Neural cell (in vitro differentiated cells): ENCODE data around the gene WDR70.

Experiments
- CTCF ChIP-seq: fragments of 450-650 bp; IDR thresholded peaks from 2 replicates; pipeline ENCODE4 v1.5.1; 2014; ENCODE audit warnings: antibody characterized with exemption, mild to moderate bottlenecking, moderate library complexity; ENCODE audit not compliant: poor library complexity, severe bottlenecking
- EP300 ChIP-seq: fragments of 450-650 bp; conservative IDR thresholded peaks from 2 replicates; pipeline ENCODE4 v1.6.1; 2014; ENCODE audit warnings: antibody characterized with exemption, mild to moderate bottlenecking, moderate library complexity; ENCODE audit not compliant: poor library complexity, severe bottlenecking
- EZH2 ChIP-seq: fragments of 200-600, 300-800 bp; shearing (Covaris generic), sonication (generic); IDR thresholded peaks from 2 replicates; pipeline ENCODE4 v1.6.1; 2014; ENCODE audit warnings: antibody characterized with exemption, low read length, borderline replicate concordance, mild to moderate bottlenecking; ENCODE audit not compliant: insufficient read depth, poor library complexity, severe bottlenecking
- POLR2AphosphoS5 ChIP-seq: IDR thresholded peaks from 2 replicates; pipeline ENCODE4 v1.6.1; 2012
- SMC3 ChIP-seq: fragments of 450-650 bp; conservative IDR thresholded peaks from 2 replicates; pipeline ENCODE4 v1.6.1; 2014; ENCODE audit warnings: antibody characterized with exemption, mild to moderate bottlenecking, moderate library complexity; ENCODE audit not compliant: poor library complexity
- TAF1 ChIP-seq: IDR thresholded peaks from 2 replicates; pipeline ENCODE4 v1.6.1; 2012; ENCODE audit warnings: low read depth
- TF ChIP-seq, protein P1 (sequence below): IDR thresholded peaks from 2 replicates; pipeline ENCODE4 v1.6.1; 2012; ENCODE audit warnings: borderline replicate concordance

DNA sequence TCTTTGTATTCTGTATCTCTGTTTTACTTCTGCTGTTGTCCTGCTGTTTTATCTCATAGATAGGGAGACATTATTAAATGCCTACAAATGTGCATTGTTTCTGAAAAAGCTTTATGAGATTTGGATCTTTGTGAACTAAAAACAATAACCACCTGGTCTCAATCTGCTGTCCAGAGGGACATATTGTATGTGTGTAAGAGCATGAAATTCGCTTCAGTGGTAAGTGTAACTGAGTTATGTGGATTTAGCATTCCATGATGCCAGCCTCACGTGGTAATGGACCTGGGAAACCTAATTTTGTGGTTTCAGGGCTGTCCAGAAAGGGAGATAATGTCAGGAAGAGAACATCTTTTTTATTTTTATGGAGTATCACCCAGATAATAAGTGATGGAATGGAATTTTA, 341.4 kb downstream of the WDR70 start:
- TF ChIP-seq CTCF (no peak), TAF1 (no peak), EP300 (no peak), POLR2AphosphoS5 (no peak), EZH2 (no peak), SMC3 (no peak)
- TF ChIP-seq, protein P1, sequence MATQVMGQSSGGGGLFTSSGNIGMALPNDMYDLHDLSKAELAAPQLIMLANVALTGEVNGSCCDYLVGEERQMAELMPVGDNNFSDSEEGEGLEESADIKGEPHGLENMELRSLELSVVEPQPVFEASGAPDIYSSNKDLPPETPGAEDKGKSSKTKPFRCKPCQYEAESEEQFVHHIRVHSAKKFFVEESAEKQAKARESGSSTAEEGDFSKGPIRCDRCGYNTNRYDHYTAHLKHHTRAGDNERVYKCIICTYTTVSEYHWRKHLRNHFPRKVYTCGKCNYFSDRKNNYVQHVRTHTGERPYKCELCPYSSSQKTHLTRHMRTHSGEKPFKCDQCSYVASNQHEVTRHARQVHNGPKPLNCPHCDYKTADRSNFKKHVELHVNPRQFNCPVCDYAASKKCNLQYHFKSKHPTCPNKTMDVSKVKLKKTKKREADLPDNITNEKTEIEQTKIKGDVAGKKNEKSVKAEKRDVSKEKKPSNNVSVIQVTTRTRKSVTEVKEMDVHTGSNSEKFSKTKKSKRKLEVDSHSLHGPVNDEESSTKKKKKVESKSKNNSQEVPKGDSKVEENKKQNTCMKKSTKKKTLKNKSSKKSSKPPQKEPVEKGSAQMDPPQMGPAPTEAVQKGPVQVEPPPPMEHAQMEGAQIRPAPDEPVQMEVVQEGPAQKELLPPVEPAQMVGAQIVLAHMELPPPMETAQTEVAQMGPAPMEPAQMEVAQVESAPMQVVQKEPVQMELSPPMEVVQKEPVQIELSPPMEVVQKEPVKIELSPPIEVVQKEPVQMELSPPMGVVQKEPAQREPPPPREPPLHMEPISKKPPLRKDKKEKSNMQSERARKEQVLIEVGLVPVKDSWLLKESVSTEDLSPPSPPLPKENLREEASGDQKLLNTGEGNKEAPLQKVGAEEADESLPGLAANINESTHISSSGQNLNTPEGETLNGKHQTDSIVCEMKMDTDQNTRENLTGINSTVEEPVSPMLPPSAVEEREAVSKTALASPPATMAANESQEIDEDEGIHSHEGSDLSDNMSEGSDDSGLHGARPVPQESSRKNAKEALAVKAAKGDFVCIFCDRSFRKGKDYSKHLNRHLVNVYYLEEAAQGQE, result no peak
